ENCODE data around the gene CTNND2.

The CTNND2 gene

DNA sequence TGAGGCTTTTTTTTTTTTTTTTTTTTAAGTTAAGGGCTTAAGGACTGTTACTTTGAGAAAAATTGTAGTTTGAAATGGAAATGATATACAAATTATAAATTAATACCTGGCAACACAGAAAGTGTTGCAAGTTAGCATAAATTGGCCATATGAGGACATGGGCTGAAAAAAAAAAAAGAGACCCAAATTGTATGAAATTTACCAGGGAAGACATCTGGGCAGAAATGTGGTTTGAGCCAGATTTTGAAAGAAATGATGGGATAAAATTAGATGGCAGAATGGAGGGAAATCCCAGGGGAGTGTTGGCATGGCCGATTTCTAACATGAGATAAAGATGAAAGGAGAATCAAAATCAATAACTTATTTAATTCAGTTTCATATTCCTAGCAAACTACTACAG is 472.1 kb downstream of the CTNND2 start:
- Histone ChIP-seq H3K27me3 (replicated peaks; ENCODE audit: control insufficient read depth, insufficient read depth, low read length) (no peaks in the 10 kb centered on the region; the same call in 1 of the 2 replicates), H3K36me3 (ENCODE audit: control insufficient read depth, insufficient read depth, low read length) (no peaks in the 10 kb centered on the region)
- TF ChIP-seq, protein P1, sequence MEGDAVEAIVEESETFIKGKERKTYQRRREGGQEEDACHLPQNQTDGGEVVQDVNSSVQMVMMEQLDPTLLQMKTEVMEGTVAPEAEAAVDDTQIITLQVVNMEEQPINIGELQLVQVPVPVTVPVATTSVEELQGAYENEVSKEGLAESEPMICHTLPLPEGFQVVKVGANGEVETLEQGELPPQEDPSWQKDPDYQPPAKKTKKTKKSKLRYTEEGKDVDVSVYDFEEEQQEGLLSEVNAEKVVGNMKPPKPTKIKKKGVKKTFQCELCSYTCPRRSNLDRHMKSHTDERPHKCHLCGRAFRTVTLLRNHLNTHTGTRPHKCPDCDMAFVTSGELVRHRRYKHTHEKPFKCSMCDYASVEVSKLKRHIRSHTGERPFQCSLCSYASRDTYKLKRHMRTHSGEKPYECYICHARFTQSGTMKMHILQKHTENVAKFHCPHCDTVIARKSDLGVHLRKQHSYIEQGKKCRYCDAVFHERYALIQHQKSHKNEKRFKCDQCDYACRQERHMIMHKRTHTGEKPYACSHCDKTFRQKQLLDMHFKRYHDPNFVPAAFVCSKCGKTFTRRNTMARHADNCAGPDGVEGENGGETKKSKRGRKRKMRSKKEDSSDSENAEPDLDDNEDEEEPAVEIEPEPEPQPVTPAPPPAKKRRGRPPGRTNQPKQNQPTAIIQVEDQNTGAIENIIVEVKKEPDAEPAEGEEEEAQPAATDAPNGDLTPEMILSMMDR (IDR thresholded peaks at IDR 0.05; ENCODE audit: insufficient read depth, low read length, poor library complexity, severe bottlenecking): no peak

DNA sequence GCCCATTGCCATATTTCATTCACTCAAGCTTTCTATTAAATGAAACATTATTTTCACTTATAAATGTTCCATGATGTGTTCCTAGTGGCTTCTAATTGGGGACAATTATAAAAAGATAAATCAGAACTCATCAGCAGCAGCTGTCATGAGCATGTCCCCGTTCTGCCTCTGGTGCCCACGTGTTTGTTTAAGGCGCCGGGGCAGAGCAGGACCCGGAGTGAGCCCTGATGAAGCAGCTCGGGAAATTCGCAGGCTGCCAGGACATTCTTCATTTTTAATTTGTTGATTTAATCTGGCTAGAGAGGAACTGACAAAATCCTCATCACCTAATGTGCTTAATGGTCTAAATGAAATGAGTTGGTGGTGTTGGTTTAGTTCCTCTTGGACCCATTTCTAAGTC is 475.0 kb downstream of the CTNND2 start:
- H3K27me3 ChIP-seq (replicated peaks; ENCODE audit: control insufficient read depth, insufficient read depth, low read length): no peaks in the 10 kb centered on the region; the same call in 1 of the 2 replicates
- no peaks in the 10 kb centered on the region for H3K36me3 ChIP-seq (ENCODE audit: control insufficient read depth, insufficient read depth, low read length)
- no peak for DNase-seq (ENCODE audit: extremely low read depth, insufficient read length)
- TF ChIP-seq, protein P1 (IDR thresholded peaks at IDR 0.05; ENCODE audit: insufficient read depth, low read length, poor library complexity, severe bottlenecking): no peak
- no peak overlapping the region for H3K4me3 ChIP-seq (replicated peaks; ENCODE audit: low read depth, low read length)

More for the DNA sequence above, 472.1 kb downstream of the CTNND2 start:
- no peak overlapping the region for H3K4me3 ChIP-seq (replicated peaks; ENCODE audit: low read depth, low read length)
- no peak for DNase-seq (ENCODE audit: extremely low read depth, insufficient read length)

DNA sequence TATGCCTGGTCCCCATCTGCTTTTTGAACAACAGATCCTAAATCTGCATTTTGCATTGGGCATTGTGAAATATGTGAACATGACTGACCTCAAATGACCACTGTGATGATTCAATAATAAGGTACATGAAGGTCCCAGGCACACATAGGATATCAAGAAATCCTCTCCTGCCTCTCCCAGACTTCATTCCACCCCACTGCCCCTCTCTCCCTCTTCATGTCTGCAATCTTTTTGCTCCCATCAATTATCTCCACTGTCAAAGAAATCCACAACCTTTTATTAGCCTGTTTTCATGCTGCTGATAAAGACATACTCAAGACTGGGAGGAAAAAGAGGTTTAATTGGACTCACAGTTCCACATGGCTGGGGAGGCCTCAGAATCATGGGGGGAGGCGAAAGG is 476.7 kb downstream of the CTNND2 start:
- DNase-seq (ENCODE audit: extremely low read depth, insufficient read length): no peak
- H3K27me3 ChIP-seq (replicated peaks; ENCODE audit: control insufficient read depth, insufficient read depth, low read length): no peaks in the 10 kb centered on the region; the same call in 1 of the 2 replicates

DNA sequence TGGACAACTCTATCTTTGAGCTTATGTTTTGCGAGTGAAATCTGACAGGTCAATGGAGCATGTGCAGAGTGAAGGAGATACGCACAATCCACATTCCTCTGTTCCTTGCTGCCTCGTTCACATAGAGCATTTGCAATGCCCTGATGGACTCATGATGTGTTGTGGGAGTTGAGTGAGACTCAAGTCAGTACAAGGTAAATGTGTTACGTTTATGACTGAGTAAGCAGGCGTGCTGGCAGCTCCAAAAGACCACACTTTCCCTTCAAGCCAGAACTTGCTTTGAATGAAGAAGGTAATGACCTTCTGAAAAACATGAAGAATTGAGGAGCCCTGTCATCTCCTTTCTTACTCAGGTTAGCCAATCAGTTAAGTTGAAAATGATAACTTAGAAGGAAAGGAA is 477.8 kb downstream of the CTNND2 start:
- TF ChIP-seq, protein P1 (IDR thresholded peaks at IDR 0.05; ENCODE audit: insufficient read depth, low read length, poor library complexity, severe bottlenecking): no peak
- no peak overlapping the region for H3K4me3 ChIP-seq (replicated peaks; ENCODE audit: low read depth, low read length)
- no peak for DNase-seq (ENCODE audit: extremely low read depth, insufficient read length)
- no peaks in the 10 kb centered on the region for H3K36me3 ChIP-seq (ENCODE audit: control insufficient read depth, insufficient read depth, low read length)
- H3K27me3 ChIP-seq (replicated peaks; ENCODE audit: control insufficient read depth, insufficient read depth, low read length): no peaks in the 10 kb centered on the region; the same call in 1 of the 2 replicates

More for the DNA sequence above, 476.7 kb downstream of the CTNND2 start:
- TF ChIP-seq, protein P1 (IDR thresholded peaks at IDR 0.05; ENCODE audit: insufficient read depth, low read length, poor library complexity, severe bottlenecking): no peak
- Histone ChIP-seq H3K4me3 (replicated peaks; ENCODE audit: low read depth, low read length) (no peak overlapping the region), H3K36me3 (ENCODE audit: control insufficient read depth, insufficient read depth, low read length) (no peaks in the 10 kb centered on the region)

DNA sequence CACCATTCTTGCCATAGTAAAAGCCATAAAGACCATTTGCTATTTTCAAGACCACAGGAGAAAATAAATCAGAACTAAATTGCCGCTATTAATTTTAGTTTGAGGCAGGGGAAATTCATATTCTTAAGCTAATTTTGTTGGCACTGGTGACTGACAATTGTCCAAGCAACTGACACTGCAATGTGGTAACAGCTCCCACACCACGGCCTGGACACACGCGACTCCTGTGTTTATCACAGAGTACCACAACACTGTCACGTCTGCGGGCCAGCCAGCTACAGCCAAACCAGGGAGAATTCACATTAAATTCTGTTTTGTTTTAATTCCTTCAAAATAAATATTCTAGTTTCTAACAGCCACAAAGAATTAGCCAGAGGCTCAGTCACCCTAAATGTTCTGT is 481.9 kb downstream of the CTNND2 start:
- H3K4me3 ChIP-seq (replicated peaks; ENCODE audit: low read depth, low read length): no peak overlapping the region
- TF ChIP-seq, protein P1 (IDR thresholded peaks at IDR 0.05; ENCODE audit: insufficient read depth, low read length, poor library complexity, severe bottlenecking): no peak
- H3K27me3 ChIP-seq (replicated peaks; ENCODE audit: control insufficient read depth, insufficient read depth, low read length): no peaks in the 10 kb centered on the region; the same call in 1 of the 2 replicates
- DNase-seq (ENCODE audit: extremely low read depth, insufficient read length): no peak
- no peaks in the 10 kb centered on the region for H3K36me3 ChIP-seq (ENCODE audit: control insufficient read depth, insufficient read depth, low read length)

DNA sequence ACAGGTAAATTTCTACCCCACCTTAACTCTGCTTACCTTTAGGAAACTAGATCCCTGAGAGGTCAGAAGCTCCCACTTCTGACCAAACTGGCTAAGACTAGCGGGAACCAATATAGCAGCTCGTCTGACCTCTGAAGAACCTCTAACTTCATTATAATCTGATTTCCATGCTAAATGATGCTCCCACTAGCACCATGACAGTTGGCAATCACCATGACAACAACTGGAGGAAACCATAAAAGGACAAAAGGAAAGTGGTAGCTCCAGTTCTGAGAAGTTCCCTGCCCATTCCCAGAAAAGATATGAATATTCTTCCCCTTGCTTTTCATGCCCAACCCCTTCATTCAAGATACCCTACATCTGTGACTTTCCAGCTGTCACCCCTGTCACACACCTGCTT is 483.3 kb downstream of the CTNND2 start:
- Histone ChIP-seq H3K27me3 (replicated peaks; ENCODE audit: control insufficient read depth, insufficient read depth, low read length) (no peaks in the 10 kb centered on the region), H3K36me3 (ENCODE audit: control insufficient read depth, insufficient read depth, low read length) (no peaks in the 10 kb centered on the region), H3K4me3 (replicated peaks; ENCODE audit: low read depth, low read length) (no peak overlapping the region)
- TF ChIP-seq, protein P1 (IDR thresholded peaks at IDR 0.05; ENCODE audit: insufficient read depth, low read length, poor library complexity, severe bottlenecking): no peak
- no peak for DNase-seq (ENCODE audit: extremely low read depth, insufficient read length)
